Stimulated activated CD4-positive, alpha-beta T cell treated with anti-CD3 and anti-CD28 coated beads, Interleukin-12 subunit alpha, Interleukin-12 subunit beta, amount 100 ng/mL, for 48 hours (primary cell): ENCODE data around the gene TMEM126B.
"Not testable (repeated sequence)": the region's sequence is repeated elsewhere in the genome, so short reads cannot be mapped to it uniquely, and the experiment has no call there.

Source experiments
- DNase-seq, 3 donors: peaks; one replicate each; pipeline ENCODE4 v3.0.0-alpha.2; 2020; ENCODE audit warnings: low read depth in 2 of 3, low spot score in 1 of 3

Gene TMEM126B

DNA sequence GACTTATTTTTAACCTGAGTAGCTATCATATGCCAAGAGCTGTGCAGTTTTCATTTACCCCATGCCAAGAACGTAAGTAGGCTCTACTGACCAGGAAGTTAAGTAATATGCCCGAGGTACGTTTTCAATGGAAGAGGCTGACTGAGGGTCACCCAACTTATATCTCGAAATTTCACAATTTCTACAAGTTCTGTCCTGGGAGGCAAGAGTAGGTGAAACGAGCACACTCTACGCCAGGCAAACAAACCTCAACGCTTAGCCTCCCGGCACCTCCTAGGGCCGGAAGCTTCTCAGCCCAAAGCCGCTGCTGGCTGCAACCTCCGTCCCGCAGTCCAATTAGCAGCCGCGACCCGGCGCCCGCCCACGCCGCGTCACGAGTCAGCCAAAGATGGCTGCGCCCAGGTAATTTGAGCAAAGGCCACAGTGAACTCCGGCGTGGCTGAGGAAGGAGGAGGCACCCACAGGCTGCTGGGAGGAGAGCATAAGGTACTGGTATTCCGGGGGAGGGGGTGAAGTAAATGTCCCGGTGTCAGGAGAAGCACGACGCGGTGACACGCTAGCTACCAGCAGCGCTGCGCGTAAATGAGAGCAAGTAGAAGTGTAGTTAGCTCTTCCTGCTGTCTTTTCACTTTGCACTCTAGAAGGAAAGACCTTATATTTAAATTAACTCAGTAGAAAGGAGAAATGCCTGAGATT is 19.4 kb downstream of the TMEM126B start, which contains the start of gene TMEM126A:
Gene TMEM126A, plus strand, starts transcription at position 364 of the 696 bp plus-strand sequence. CDS start 2,289 bp downstream, outside the sequence.
- DNase-seq: peak; percentile 86 to 92 (median 87)

DNA sequence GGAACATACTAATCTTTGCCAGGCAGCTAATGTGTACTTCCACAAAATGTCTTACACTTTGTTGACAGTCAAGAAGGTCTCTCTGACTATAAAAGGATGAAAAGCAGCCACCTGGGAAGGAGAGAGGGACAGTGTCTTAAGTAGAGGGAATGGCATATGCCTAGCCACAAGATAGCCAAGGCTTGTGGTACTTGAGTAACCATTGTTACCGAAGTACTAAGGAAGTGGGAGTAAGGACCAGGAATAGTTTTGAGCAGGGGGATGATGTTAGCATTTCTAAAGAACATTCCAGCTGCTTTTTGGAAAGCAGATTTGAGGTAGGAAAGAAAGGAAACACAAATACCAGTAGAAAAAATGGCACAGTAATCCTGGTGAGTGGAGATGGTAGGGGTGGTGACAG is 22.7 kb downstream of the TMEM126B start:
- DNase-seq: no peak

DNA sequence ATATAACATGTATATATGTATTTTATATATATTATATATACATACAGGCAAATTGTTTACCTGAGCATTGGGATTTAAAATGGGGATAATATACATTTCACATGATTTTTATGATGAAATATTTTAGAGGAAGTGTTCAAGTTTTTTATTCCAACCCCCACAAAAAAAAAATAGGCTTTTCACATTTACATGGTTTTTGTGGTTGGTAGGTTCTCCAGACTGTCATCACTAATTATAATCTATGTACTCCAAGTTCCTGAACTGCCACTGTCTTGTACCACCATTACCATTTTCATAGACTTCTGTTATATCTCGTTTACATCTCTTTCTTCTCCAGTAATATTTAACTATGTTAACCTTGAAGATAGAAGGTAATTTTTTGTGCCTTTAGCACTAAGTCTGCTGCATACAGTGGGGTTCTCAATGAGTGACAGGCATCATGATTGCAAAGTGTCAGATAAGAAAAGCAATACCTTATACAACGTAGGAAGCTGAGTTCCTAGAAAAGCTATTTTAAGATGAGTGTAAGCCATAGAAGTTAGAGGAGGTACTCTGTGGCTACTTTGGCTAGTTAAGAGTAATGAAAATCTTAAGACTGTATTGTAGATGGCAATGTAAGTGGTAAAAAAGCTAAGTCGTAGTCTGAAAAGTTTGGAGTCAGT is 24.5 kb downstream of the TMEM126B start:
- no peak for DNase-seq

DNA sequence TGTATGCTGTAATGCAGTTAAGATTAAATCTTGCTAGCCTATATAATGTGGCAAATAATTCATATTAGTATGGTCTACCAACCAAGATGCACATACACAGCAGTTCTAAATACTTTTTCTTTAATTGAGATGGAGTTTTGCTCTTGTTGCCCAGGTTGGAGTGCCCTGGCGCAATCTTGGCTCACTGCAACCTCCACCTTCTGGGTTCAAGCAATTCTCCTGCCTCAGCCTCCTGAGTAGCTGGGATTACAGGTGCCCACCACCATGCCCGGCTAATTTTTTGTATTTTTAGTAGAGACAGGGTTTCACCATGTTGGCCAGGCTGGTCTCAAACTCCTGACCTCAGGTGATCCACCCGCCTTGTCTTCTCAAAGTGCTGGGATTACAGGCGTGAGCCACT is 25.9 kb downstream of the TMEM126B start:
- not testable (repeated sequence) for DNase-seq

DNA sequence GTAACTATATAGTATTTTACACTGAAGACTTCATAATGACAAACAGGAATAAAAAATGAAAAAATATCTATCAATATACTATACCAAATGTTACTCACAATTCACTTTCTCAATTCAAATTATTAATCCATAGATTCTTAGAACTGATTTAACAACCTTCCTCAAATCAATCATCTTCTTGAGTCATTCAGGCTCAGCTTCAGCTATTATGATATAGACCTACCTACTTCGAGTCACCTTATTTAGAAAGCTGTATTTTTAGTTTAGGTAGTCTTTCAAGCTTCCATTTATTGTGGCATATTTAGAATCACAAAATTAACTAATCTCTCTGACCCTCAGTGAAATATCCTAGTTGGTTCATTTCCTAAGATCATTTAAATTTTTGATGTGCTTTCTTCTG is 28.4 kb downstream of the TMEM126B start:
- DNase-seq: no peak

DNA sequence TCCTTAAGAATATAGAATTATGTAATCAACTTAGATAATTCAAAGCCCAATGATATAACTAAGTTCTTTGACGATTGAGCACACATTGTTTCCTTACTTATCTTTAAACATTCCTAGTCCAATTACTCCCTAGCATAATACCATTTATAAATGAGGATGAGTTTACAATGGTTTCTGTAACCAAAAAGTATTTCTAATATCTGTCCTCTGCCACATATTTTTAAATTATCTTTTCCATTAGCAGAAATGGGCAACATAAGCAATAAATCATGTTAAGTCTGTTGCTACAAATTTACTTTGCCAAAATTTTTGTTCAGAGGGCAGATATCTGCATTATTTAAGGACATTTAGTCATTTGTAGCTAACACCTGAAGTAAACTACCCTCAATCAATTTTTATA is 29.8 kb downstream of the TMEM126B start:
- no peak for DNase-seq

DNA sequence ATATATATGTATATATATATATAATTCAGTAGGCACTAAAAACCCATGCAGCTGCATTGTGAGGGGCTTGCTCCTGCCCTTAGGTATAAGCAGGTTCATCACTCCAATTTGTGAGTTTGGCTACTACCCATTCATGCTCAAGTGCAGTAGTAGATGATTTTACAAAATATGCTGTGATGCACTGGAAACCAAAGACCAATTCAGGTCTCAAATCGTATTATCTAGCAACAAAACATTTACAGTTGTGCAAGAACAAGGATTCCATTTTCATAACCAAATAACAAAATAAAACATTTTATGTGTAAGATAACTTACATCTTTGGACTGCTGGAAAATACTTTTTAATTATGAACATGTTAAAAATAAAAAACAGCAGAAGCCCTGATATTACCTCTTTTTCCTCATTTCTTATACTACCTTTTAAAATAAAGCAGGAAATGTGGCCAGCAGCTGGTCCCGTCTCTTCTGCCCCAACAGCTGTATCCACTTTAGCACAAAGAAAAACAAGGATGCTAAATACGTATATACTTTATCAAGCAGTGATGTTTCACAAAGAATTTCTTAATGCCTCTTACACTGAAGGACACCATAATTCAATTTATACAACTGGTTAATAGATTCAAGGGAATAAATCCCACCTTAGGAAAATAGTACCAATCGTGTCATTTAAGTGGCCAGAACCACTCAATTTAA is 33.7 kb downstream of the TMEM126B start:
- no peak for DNase-seq

DNA sequence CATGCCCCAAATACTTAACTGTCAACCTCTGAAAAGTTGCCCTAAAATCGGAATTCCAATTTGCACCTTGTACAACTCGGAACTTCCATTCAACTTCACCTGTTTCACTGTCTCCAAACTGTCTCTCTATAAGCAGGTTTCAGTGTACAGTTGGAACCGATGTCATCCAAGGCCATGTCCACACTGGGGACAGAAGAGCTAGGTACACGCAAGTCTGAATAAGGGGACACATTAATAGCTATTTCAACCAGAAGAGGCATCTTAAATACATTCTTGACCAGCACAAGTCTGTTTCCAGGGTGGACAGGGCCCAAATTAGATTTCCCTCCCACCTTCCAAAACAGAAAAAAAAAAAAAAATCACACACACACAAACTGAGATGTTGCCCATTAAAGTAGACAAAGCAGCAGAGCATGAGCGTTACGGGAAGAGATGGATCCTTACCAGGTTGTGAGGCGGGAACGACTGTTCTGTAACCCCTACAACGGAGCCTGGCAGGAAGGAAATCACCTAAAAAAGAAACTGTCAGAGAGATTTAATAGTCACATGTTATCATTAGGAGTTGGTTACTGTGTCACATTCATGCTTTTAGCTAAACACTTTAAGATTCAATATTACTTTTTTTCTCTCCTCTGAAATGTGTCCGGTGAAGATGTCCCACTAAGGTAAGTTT is 34.8 kb downstream of the TMEM126B start:
- no peak for DNase-seq

DNA sequence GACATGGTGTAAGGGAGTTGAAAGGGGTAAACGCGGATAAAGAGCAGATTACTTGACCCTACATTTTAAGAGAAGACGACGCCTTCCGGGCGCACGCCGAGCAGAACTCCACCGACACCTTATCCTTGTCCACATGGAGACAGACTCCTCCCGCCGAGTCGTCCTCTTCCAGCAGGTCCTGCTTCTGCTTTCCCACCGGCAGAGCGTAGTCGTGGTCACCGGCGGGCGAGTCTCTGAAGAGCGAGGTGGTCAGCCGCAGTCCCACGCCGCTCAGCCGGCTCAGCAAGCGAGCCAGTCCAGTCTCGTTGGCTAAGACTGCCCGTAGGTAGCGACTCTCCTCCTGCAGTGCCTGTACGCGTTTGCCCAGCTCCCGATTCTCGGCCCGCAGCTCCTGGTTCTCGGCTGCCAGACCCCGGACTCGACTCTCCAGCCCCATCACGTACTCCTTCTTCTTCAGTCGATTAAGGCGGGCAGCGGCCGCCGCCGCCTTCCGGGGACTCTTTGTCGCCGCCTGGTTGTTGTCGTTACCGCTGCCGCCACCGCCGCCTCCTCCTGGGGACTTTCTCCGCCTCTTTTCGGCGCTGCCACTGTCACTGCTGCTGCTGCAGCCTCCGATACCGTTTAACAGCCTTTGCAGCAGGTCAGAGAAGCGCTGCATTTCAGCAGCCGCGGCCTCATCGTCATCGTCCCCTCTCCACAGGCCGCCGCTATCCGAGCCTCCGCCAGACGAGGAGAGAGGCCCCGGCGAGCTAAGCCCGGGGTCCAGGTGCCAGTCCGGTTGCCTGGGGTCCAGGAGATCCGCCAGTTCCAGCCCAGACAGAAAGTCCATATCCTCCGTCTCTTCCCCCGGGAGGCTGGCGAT is 35.6 kb downstream of the TMEM126B start:
- DNase-seq: peak; percentile 77 to 83 (median 79)

DNA sequence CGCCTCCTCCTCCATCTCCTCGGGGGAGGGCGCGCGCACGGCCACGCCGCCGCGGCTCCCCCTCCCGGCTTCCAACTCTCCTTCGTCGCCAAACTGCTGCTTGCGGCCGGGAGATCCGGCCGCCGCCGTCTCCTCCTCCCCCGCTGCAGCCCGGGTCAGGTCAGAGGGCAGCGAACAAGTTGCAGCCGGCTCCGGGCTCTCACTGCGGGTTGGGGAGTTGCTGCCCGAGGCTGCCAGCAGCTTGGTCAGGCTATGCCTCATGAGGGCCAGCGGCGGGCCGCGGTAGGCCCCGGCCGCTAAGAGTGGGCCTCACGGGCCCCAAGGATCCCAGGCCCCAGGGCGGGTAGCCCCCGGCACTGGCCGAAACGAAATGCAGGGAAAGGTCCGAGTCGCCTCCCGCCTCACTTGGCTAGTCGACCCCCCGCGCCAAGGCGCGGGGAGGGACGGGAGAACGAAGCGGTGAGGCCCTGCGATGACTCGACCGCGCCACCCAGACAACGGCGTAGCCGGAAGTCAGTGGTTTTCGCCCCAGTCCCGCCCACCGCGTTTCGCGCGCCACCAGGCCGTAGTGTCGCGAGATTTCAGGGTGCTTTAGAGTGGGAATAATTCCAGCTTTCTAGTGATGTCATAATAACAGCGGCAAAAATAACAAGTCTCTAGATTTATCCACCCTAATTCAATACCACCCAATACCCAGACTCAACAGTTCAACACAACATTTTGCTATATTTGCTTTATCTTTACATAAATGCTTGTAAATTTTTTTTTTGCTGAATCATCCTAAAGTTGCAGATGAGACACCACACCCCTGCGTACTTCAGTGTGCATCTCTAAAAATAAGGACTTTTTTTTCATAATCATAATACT is 36.5 kb downstream of the TMEM126B start, which contains the start of gene CREBZF:
Gene CREBZF, minus strand, starts transcription at position 515 of the 867 bp plus-strand sequence. Its CDS starts 254 bp downstream, at position 261.
- DNase-seq: peak; percentile 93 to 95 (median 95)

DNA sequence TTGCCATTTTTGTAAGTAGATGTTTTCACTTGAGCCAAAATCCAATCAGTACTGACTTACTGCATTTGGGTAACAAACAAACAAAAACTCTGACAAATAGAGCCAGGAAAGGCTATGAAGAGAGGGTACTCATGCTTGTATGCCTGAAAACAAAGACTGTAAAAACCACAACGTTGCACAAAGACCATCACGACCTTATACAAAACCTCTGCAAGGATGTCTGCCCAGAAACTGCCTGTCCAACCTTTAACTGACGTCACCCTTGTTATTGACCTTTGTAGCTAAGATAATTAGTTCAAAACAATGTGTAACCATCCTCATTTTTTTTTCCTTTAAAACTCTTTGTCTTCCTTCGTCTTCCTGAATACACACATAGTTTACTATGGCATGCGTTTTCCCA is 37.3 kb downstream of the TMEM126B start:
- DNase-seq: no peak

DNA sequence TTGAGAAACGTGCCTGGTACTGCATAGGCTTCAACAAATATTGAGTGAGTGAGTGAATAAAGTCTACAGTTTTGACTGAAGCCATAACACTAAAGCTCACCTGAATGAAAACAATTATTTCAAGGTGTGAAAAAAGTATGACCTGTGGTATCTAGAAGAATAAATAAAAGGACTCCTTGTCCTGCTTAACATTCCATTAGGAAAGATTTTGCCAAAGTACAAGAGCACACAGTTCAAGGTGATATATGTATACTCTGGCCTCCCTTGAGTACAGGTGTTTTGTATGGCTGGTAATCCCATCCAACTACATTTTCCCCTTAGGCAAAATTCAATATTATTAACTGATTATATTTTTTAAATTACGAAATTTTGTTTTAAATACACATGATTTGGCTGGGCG is 38.3 kb downstream of the TMEM126B start:
- no peak for DNase-seq

DNA sequence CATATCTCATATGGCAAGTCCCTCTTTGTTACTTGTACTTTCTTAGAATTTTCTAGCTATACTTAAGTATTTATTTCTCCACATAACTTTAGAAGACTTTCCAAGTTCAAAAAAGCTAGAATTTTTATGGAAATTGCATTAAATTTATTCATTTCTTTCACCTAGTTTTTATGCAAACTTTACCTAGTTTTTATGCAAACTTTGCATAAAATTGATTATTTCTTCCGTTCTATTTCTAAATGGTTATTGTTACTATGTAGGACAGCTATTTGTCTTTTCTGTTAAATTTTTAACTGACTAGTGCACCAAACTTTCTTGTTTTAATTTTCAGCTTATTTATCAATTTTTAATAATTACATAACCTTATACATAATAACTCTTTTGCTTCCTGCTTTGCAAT is 39.8 kb downstream of the TMEM126B start:
- no peak for DNase-seq

DNA sequence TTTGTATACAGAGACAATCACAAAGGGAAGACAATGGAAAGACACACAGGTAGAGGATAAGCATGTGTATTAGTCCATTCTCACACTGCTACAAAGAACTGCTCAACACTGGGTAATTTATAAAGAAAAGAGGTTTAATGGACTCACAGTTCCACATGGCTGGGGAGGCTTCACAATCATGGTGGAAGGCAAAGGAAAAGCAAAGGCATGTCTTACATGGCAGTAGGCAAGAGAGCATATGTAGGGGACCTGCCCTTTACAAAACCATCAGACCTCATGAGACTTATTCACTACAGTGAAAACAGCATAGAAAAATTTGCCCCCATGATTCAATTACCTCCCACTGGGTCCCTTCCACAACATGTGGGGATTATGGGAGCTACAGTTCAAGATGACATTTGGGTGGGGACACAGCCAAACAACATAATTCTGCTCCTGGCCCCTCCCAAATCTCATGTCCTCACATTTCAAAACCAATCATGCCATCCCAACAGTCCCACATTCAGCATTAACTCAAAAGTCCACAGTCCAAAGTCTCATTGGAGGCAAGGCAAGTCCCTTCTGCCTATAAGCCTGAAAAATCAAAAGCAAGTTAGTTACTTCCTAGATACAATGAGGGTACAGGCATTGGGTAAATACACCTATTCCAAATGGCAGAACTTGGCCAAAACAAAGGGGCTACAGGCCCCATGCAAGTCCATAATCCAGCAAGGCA is 42.7 kb downstream of the TMEM126B start:
- not testable (repeated sequence) for DNase-seq

DNA sequence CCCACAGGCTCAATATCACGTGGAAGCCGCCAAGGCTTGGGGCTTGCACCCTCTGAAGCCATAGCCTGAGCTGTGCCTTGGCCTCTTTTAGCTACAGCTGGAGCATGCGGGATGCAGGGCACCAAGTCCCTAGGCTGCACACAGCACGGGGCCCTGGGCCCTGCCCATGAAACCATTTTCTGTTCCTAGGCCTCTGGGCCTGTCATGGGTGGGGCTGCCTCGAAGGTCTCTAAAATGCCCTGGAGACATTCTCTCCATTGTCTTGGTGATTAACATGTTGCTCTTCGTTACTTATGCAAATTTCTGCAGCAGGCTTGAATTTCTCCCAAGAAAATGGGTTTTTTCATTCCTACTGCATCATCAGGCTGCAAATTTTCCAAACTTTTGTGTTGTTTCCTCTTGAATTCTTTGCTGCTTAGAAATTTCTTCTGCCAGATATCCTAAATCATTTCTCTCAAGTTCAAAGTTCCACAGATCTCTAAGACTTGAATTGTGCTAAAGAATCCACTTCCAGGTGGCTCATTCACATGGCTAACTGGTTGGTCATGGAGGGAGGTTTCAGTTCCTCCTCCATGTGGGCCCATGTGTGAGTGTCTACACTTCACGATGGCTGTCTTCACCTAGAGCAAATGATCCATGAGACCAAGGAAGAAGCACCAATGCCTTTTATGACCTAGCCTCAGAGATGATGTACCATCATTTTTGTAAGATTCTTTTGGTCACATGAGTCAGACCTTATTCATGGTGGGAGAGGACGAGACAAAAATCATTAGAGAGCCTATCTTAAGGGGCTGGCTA is 43.9 kb downstream of the TMEM126B start:
- no peak for DNase-seq

DNA sequence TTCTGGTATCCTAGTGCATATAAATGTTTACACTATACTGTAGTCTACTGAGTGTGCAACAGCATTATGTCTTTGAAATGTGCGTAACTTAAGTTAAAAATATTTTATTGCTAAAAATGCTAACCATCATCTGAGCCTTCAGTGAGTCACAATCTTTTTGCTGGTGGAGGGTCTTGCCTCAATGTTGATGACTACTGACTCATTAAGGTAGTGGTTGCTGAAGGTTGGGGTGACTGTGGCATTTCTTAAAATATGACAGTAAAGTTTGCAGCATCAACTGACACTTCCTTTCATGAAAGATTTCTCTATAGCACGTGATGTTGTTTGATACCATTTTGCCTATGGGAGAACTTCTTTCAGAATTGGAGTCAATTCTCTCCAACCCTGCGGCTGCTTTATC is 45.0 kb downstream of the TMEM126B start:
- no peak for DNase-seq

DNA sequence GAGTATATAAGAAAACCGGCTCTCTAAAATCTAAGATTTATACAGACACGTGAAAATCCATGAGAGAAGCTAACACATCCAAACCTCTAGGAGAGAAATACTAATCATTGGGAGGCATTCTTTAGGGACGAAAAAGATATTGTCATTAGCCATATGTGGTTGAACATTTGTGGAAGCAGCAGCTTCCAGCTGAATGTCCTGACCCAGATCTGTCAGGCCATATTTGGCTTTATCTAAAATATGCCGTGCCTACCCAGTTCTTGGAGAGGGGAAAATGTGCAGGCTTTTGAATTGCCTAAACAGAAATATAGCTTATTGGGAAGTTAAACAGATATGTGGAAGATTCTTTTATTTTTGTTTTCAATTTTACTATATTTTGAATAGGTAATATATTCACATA is 51.2 kb downstream of the TMEM126B start:
- no peak for DNase-seq

DNA sequence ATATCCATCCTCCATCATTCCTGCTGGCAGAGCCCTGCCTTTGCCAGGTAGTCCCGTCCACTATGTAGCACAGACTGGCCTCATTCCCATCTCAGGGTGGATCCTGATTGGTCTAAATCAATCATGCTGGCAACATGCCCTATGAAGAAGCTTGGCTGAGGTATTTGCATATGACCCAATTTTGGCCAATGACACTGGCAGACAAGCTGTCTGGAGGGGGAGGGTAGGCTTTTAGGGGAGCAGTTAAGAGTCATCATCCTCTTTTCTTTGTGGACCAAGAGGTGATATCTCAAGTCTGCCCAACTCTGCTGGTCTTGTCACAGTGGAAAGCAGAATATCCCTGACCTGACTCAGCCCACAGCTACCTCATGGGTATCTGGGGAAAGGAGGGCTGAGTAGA is 52.5 kb downstream of the TMEM126B start:
- no peak for DNase-seq
